Measurements from ENCODE around the gene MAGEA4.

Gene MAGEA4

GRCh38 chrX:151929126-151929525 is 16.4 kb downstream of the MAGEA4 start:
- DNase-seq: no peak

GRCh38 chrX:151935358-151935757 is 22.7 kb downstream of the MAGEA4 start:
- DNase-seq: no peak

GRCh38 chrX:151938172-151938571 is 25.5 kb downstream of the MAGEA4 start:
- no peak for DNase-seq

GRCh38 chrX:151954730-151955129 is 42.0 kb downstream of the MAGEA4 start:
- DNase-seq: no peak

GRCh38 chrX:151958101-151958500 is 45.4 kb downstream of the MAGEA4 start:
- DNase-seq: no peak

GRCh38 chrX:151962034-151962433 is 49.3 kb downstream of the MAGEA4 start:
- DNase-seq: no peak

GRCh38 chrX:151966236-151966635 is 53.5 kb downstream of the MAGEA4 start:
- no peak for DNase-seq

- DNase-seq: no peak
Measured at GRCh38 chrX:151970027-151970426, 57.3 kb downstream of the MAGEA4 start.

- DNase-seq: no peak
Measured at GRCh38 chrX:151970661-151971060, 58.0 kb downstream of the MAGEA4 start.

GRCh38 chrX:151973060-151973661 is 60.5 kb downstream of the MAGEA4 start:
- DNase-seq: no peak

- DNase-seq: no peak
Measured at GRCh38 chrX:151973851-151974335, 61.2 kb downstream of the MAGEA4 start.
